WTC11 (cell line): ENCODE measurements around the gene ABCA5.

Source experiments
- CBFB ChIP-seq: sonication (generic); formaldehyde crosslinking; IDR thresholded peaks from 2 replicates; pipeline ENCODE4 v1.8.1; 2022; ENCODE audit warnings: mild to moderate bottlenecking, low read depth, missing genetic modification reagents
- CTCF ChIP-seq: fragments of 200-600 bp; IDR thresholded peaks from 2 replicates; pipeline ENCODE4 v1.8.0; 2022; ENCODE audit warnings: antibody characterized with exemption
- E2F1 ChIP-seq: sonication (generic); formaldehyde crosslinking; IDR thresholded peaks from 2 replicates; pipeline ENCODE4 v1.8.0; 2022; ENCODE audit warnings: mild to moderate bottlenecking, missing genetic modification reagents
- ESRRA ChIP-seq: sonication (generic); formaldehyde crosslinking; IDR thresholded peaks from 2 replicates; pipeline ENCODE4 v1.8.1; 2022; ENCODE audit warnings: mild to moderate bottlenecking, missing genetic modification reagents, borderline replicate concordance
- ETV6 ChIP-seq: sonication (generic); formaldehyde crosslinking; IDR thresholded peaks from 2 replicates; pipeline ENCODE4 v1.8.1; 2022; ENCODE audit warnings: mild to moderate bottlenecking, missing genetic modification reagents
- FOXP1 ChIP-seq: sonication (generic); formaldehyde crosslinking; IDR thresholded peaks from 2 replicates; pipeline ENCODE4 v1.8.0; 2022; ENCODE audit warnings: missing genetic modification reagents, mild to moderate bottlenecking, moderate library complexity, borderline replicate concordance
- GABPB1 ChIP-seq: sonication (generic); formaldehyde crosslinking; IDR thresholded peaks from 2 replicates; pipeline ENCODE4 v1.8.1; 2023; ENCODE audit warnings: mild to moderate bottlenecking, missing genetic modification reagents
- MYBL2 ChIP-seq: sonication (generic); formaldehyde crosslinking; IDR thresholded peaks from 2 replicates; pipeline ENCODE4 v1.8.1; 2023; ENCODE audit warnings: mild to moderate bottlenecking, moderate library complexity, missing genetic modification reagents
- NFYB ChIP-seq: sonication (generic); formaldehyde crosslinking; conservative IDR thresholded peaks from 2 replicates; pipeline ENCODE4 v1.8.0; 2022; ENCODE audit warnings: low read depth, missing genetic modification reagents
- NR3C1 ChIP-seq: sonication (generic); formaldehyde crosslinking; conservative IDR thresholded peaks from 2 replicates; pipeline ENCODE4 v1.8.1; 2023; ENCODE audit warnings: low read depth, mild to moderate bottlenecking, missing genetic modification reagents
- SP1 ChIP-seq: sonication (generic); formaldehyde crosslinking; conservative IDR thresholded peaks from 2 replicates; pipeline ENCODE4 v1.8.1; 2022; ENCODE audit warnings: missing genetic modification reagents
- ZNF232 ChIP-seq: sonication (generic); formaldehyde crosslinking; IDR thresholded peaks from 2 replicates; pipeline ENCODE4 v1.8.0; 2022; ENCODE audit warnings: mild to moderate bottlenecking, missing genetic modification reagents
- ZNF281 ChIP-seq: sonication (generic); formaldehyde crosslinking; IDR thresholded peaks from 2 replicates; pipeline ENCODE4 v1.8.0; 2023; ENCODE audit warnings: mild to moderate bottlenecking, missing genetic modification reagents

GRCh38 chr17:69228018-69228417, 98.9 kb downstream of the ABCA5 start:
- TF ChIP-seq SP1 (no peak), ETV6 (no peak), ZNF232 (no peak), CTCF (no peak), CBFB (CRISPR knock-in tag) (no peak), ESRRA (CRISPR knock-in tag) (no peak), NR3C1 (no peak), E2F1 (no peak), ZNF281 (CRISPR knock-in tag) (no peak), GABPB1 (CRISPR knock-in tag) (no peak), FOXP1 (CRISPR knock-in tag) (no peak), NFYB (no peak), MYBL2 (CRISPR knock-in tag) (no peak)
